Loucy (cell line): Measurements from ENCODE around the gene PRKCE.

ENCODE experiments used
- H2AFZ ChIP-seq: fragments of 200-600 bp; sonication (generic); 2 replicates; pipeline ENCODE4 v1.6.0; 2016; ENCODE audit warnings: antibody characterized with exemption, mild to moderate bottlenecking, low read length, moderate library complexity
- H3F3A ChIP-seq: fragments of 200-600 bp; 2 replicates; pipeline ENCODE4 v1.6.0; 2016; ENCODE audit warnings: antibody characterized with exemption, low read depth, mild to moderate bottlenecking
- H3K27me3 ChIP-seq: fragments of 200-600 bp; sonication (generic); 2 replicates; pipeline ENCODE4 v1.6.1; 2014; ENCODE audit warnings: low read length, mild to moderate bottlenecking; ENCODE audit not compliant: insufficient read depth, poor library complexity, severe bottlenecking
- H3K36me3 ChIP-seq: fragments of 200-600 bp; sonication (generic); 2 replicates; pipeline ENCODE4 v1.6.1; 2016; ENCODE audit warnings: low read length; ENCODE audit not compliant: insufficient read depth
- H3K4me1 ChIP-seq: fragments of 200-600 bp; sonication (generic); 2 replicates; pipeline ENCODE4 v1.5.1; 2014; ENCODE audit warnings: low read length, mild to moderate bottlenecking; ENCODE audit not compliant: insufficient read depth, poor library complexity, severe bottlenecking
- H3K4me2 ChIP-seq: fragments of 200-600 bp; sonication (generic); 2 replicates; pipeline ENCODE4 v1.6.0; 2014; ENCODE audit warnings: antibody characterized with exemption, low read length, low read depth, mild to moderate bottlenecking; ENCODE audit not compliant: poor library complexity, severe bottlenecking
- H3K4me3 ChIP-seq: fragments of 200-600 bp; sonication (generic); 2 replicates; pipeline ENCODE4 v1.5.1; 2014; ENCODE audit warnings: low read length, mild to moderate bottlenecking, mixed read lengths; ENCODE audit not compliant: poor library complexity, severe bottlenecking
- H3K79me2 ChIP-seq: fragments of 200-600 bp; sonication (generic); 2 replicates; pipeline ENCODE4 v1.6.1; 2014; ENCODE audit warnings: low read length; ENCODE audit not compliant: insufficient read depth
- H3K9ac ChIP-seq: fragments of 200-600 bp; sonication (generic); 2 replicates; pipeline ENCODE4 v1.6.0; 2014; ENCODE audit warnings: mild to moderate bottlenecking, low read depth, low read length, moderate library complexity; ENCODE audit not compliant: poor library complexity, severe bottlenecking
- H3K9me2 ChIP-seq: fragments of 200-600 bp; sonication (generic); replicated peaks from 2 replicates; pipeline ENCODE4 v1.6.1; 2016; ENCODE audit warnings: low read depth, low read length, mixed read lengths
- H3K9me3 ChIP-seq: fragments of 200-600 bp; sonication (generic); 2 replicates; pipeline ENCODE4 v1.6.1; 2014; ENCODE audit warnings: mild to moderate bottlenecking, antibody characterized with exemption, low read length, low read depth; ENCODE audit not compliant: insufficient read depth
- H4K20me1 ChIP-seq: fragments of 200-600 bp; sonication (generic); 2 replicates; pipeline ENCODE4 v1.6.0; 2014; ENCODE audit warnings: antibody characterized with exemption, low read length, mild to moderate bottlenecking; ENCODE audit not compliant: insufficient read depth, poor library complexity, severe bottlenecking
- CTCF ChIP-seq: fragments of 200-600 bp; sonication (generic); conservative IDR thresholded peaks from 2 replicates; pipeline ENCODE4 v1.5.1; 2014; ENCODE audit warnings: mild to moderate bottlenecking, antibody characterized with exemption, low read length
- EZH2phosphoT487 ChIP-seq: fragments of 200-600 bp; IDR thresholded peaks from 2 replicates; pipeline ENCODE4 v1.6.1; 2018; ENCODE audit warnings: antibody characterized with exemption, mild to moderate bottlenecking, moderate library complexity, borderline replicate concordance

The PRKCE gene

GRCh38 chr2:45941531-45942236 is 290.2 kb downstream of the PRKCE start:
- peaks cover 5% of the 10 kb centered on the region; the same call in 1 of the 2 replicates for H3K36me3 ChIP-seq
- peaks cover 7% of the 10 kb centered on the region; the same call in 1 of the 2 replicates for H3K79me2 ChIP-seq
- no peaks in the 10 kb centered on the region for H3F3A ChIP-seq
- H4K20me1 ChIP-seq = no peaks in the 10 kb centered on the region
- TF ChIP-seq CTCF (no peak), EZH2phosphoT487 (no peak)
- no peaks in the 10 kb centered on the region for H3K4me1 ChIP-seq
- H3K9ac ChIP-seq = no peak overlapping the region
- H2AFZ ChIP-seq = no peak overlapping the region
- H3K27me3 ChIP-seq = no peaks in the 10 kb centered on the region
- H3K4me2 ChIP-seq = no peak overlapping the region
- H3K4me3 ChIP-seq = no peak overlapping the region
- H3K9me3 ChIP-seq = no peaks in the 10 kb centered on the region
- H3K9me2 ChIP-seq = no peaks in the 10 kb centered on the region

GRCh38 chr2:45942237-45942738 is 290.8 kb downstream of the PRKCE start:
- TF ChIP-seq CTCF (no peak), EZH2phosphoT487 (no peak)
- no peaks in the 10 kb centered on the region for H3K9me2 ChIP-seq
- H3K9ac ChIP-seq = no peak overlapping the region
- no peaks in the 10 kb centered on the region for H3K27me3 ChIP-seq
- no peaks in the 10 kb centered on the region for H3K4me1 ChIP-seq
- no peak overlapping the region for H2AFZ ChIP-seq
- H3K4me2 ChIP-seq = no peak overlapping the region
- H3K9me3 ChIP-seq = no peaks in the 10 kb centered on the region
- peaks cover 5% of the 10 kb centered on the region; the same call in 1 of the 2 replicates for H3K36me3 ChIP-seq
- peaks cover 7% of the 10 kb centered on the region; the same call in 1 of the 2 replicates for H3K79me2 ChIP-seq
- H3K4me3 ChIP-seq = no peak overlapping the region
- H3F3A ChIP-seq = no peaks in the 10 kb centered on the region
- no peaks in the 10 kb centered on the region for H4K20me1 ChIP-seq

GRCh38 chr2:45943219-45944044 is 292.0 kb downstream of the PRKCE start:
- peaks cover 5% of the 10 kb centered on the region; the same call in 1 of the 2 replicates for H3K36me3 ChIP-seq
- H3K4me3 ChIP-seq = no peak overlapping the region
- peaks cover 7% of the 10 kb centered on the region; the same call in 1 of the 2 replicates for H3K79me2 ChIP-seq
- TF ChIP-seq EZH2phosphoT487 (no peak), CTCF (peak; percentile 38)
- no peak overlapping the region for H3K4me2 ChIP-seq
- H3F3A ChIP-seq = no peaks in the 10 kb centered on the region
- H3K9me3 ChIP-seq = no peaks in the 10 kb centered on the region
- no peak overlapping the region for H3K9ac ChIP-seq
- H3K27me3 ChIP-seq = no peaks in the 10 kb centered on the region
- H2AFZ ChIP-seq = no peak overlapping the region
- H3K4me1 ChIP-seq = no peaks in the 10 kb centered on the region
- H4K20me1 ChIP-seq = no peaks in the 10 kb centered on the region
- no peaks in the 10 kb centered on the region for H3K9me2 ChIP-seq
